HG02588 (cell line): Measurements from ENCODE around the gene SCYGR8.
"Not testable (repeated sequence)": the region's sequence is repeated elsewhere in the genome, so short reads cannot be mapped to it uniquely, and the experiment has no call there.

Experiments used
- ATAC-seq: cut with Tn5 transposase; IDR thresholded peaks from one replicate; pipeline ENCODE4 v1.9.1; 2021; ENCODE audit warnings: mild to moderate bottlenecking, moderate library complexity; ENCODE audit not compliant: unreplicated experiment

Gene SCYGR8, protein sequence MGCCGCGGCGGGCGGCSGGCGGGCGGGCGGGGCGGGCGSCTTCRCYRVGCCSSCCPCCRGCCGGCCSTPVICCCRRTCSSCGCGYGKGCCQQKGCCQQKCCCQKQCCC

DNA sequence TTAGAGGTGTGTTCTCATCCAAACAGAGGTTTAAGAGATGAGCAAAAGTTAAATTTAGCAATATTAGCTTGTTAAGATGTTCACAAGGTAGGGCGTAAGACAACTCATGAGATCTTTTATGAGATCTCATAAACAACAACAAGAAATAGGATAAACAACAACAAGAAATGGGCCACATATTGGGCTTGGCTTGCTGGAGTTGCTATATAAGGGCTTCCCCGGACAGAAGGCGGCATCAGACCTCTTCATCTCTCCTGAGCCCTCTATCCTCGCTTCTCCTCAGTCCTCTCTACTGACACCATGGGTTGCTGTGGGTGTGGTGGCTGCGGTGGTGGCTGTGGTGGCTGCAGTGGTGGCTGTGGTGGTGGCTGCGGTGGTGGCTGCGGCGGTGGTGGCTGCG lies at the start of gene SCYGR8:
Gene SCYGR8, plus strand, starts transcription at position 301 of the 400 bp plus-strand sequence. Its CDS starts 0 bp downstream, at position 301.
- no peak for ATAC-seq

DNA sequence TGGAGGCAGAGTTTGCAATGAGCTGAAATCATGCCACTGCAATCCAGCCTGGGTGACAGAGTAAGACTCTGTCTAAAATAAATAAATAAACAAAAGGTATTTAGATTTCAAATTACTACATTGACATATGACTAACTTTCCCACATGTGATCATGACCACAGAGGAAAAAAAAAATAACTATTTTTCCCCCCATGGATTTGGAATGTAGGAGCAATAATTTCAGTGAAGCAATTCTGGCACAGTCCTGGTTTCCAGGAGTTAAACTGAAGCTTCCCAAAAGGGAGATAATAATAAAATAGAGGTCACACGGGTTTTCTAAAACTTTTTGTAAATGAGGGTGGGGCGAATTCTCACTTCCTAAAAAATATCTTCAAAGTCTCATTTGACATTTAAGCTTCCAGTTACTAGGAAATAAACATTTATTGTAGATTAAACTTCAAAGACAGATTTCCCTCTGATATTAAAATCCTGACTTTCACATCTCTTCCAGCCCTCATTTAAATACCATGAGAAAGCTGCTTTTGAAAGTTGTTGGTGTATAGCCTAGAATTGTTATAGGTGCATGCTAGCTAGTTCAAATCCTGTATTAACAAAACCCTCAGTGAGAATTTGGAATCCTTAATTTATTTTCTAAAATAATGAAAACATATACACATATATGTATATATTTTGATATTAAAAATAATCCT lies 48.6 kb upstream of the SCYGR8 start:
- ATAC-seq, result no peak

DNA sequence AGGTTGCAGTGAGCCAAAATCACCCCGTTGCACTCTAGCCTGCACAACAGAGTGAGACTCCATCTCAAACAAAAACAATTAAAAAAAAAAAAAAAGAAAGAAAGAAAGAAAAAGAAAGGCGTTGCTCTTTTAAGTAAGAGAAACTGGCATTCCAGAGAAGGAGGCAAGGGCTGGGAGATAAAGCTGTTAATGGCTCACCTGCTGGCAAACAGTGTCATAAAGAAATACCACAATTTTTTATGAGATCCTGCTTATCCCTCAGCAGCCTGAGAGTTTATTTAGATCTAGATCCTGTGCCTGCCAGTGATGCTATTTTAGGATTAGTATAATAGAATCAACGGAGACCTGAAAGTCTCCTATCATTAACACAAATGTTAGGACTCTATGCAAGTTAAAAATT lies 44.1 kb upstream of the SCYGR8 start:
- no peak for ATAC-seq

DNA sequence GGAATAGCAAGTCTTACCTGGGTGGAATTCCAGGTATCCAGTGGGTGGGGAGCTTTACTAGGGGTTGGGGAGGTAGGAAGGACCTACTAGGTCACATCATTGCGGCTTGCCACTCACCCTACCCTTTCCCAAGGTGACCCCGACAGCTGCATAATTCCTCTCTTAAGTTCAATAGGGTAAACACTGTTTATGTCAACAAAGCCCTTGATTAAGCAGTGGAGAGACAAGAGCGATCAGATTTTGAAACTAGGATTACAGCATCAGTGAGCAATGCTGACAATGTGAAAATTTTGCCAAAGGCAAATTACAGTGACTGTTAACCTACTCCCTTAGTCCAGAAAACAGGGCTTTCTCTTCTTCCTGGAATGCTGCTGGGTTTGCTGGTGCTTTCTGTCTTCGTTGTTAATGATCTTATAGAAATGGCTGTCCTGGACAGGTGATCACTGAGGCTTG lies 42.4 kb upstream of the SCYGR8 start:
- ATAC-seq, result no peak

DNA sequence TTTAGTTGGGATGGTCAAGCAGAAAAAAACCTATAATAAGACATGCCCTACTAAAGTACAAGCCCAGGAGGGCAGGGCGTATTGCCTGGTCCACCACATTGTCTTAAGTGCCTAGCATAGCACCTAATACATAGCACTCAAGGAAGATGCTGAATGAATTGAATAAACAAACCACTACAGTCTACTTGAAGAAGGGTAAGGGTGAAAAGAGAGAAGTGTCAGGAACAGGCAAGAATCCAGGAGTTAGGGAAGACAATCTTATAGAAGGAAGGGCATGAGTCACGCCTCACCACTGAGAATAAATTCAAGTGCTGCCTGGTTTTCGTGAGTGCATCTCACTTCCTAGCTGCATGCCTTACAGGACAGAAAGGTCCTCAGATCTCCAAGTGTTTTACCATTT lies 41.7 kb upstream of the SCYGR8 start:
- ATAC-seq, result no peak

DNA sequence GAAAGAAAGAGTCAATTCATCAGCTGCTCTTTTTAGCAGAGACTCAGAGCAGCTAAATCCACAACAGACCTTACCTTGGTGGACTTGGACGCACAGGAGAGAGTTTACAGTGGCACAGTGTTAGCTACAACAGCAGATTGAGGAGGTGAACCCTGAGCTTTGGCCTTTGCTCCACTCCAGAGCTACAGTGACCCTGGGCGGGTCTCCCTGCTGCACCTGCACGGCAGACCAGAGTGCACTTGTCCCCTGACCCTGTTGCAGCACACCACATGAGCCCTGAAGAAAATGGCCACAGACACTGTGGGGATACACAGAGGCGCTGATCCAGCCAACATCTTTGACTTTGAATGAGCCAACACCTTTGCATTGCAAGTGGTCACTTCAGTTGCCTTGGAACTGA lies 38.8 kb upstream of the SCYGR8 start:
- no peak for ATAC-seq

DNA sequence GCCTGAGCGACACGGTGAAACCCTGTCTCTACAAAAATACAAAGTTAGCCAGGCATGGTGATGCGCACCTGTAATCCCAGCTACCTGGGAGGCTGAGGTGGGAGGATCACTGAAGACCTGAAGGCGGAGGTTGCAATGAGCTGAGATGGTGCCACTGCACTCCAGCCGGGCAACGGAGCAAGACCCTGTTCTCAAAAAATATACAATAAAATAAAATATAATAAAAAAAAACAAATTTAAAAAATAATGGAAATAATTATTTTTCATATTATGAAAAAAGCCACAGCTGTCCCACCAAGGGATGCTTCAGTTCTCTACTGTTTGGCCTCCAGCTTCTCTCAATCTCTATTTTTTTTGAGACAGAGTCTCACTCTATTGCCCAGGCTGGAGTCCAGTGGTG lies 38.3 kb upstream of the SCYGR8 start:
- no peak for ATAC-seq

DNA sequence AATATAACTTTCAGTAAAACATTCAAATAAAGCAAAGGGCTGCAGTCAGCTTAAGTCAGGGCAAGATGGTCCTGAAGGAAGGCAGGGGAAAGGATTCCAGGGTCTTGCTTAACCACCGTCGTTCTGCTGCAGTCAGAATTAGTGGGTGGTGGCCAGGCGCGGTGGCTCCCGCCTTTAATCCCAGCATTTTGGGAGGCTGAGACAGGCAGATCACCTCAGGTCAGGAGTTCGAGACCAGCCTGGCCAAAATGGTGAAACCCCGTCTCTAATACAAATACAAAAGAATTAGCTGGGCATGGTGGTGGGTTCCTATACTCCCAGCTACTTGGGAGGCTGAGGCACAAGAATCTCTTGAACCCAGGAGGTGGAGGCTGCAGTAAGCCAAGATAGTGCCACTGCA lies 34.7 kb upstream of the SCYGR8 start:
- ATAC-seq, result no peak

DNA sequence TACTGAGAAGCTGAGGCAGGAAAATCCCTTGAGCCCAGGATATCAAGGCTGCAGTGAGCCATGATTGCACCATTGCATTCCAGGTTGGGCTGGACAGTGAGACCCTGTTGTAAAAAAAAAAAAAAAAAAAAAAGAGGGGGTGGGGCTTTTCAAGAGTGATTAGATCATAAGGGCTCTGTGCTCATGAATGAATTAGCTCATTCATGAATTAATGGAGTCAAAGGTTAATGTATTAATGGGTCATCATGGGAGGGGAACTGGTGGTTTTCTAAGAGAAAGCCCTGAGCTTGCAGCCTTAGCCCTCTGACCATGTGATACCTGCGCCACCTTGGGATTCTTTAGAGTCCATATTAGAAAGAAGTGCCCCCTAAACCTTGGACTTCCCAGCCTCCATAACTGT lies 32.4 kb upstream of the SCYGR8 start:
- ATAC-seq, result no peak

DNA sequence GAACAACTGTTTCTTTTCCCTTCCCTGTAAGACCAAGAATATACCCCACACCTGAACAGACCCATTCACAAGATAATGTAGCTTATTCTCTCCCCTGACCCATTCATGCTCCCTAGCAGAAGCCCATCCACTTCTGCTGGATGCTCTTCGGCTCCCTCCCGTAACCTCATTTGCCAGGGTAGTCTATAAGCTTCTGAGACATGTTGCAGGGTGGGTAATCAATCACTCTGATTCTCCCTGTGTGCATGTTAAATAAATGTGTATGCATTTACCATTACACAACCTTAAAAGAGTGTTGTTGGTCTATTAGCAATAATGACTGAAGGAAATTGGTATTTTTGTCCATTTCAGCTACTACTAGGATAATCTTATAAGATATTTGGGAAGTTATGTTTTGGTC lies 29.2 kb upstream of the SCYGR8 start:
- ATAC-seq, result no peak

DNA sequence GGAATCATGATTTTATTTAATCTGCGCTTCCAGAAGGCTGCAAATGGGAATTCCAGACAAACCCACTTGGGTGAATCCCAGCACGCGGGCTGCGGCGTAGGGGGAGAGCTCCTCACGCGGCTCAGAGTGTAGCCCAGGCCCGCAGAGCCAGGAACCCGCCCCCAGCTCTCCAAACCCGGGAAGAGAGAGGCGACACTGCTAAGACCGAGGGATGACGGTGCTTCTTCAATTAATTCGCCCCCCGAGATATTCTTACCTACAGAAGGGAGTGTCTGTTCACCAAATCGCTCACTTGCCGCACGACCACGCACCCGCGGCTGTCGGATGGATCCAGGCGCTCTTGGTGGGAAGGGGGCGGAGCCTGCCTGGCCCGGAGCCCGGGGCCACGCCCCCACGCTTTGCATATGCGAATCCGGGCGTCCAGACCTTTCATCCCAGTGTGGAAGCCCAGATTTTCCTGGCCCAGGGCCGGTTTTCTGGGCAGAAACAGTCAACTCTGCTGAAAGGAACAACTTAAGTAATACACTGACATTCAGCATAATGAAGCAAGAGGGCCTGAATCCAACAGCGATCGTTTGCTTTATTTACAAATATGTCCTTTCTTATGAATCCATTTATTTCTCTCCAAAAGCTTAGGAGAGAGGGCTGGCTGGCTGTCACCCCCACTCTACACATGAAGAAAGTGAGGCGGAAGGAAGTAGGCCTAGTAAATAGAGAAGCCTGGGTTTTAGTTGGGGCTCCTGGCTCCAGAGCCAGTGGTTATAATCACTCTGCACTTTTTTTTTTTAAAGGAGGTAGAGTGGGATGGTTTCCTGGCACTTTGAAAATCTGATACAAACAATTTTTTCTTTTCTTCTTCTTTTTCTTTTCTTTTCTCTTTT lies 27.8 kb upstream of the SCYGR8 start, which contains the start of gene SLC19A3:
Gene SLC19A3, minus strand, starts transcription at position 342 of the 881 bp plus-strand sequence. CDS start 15,710 bp downstream, outside the sequence.
- no peak for ATAC-seq

DNA sequence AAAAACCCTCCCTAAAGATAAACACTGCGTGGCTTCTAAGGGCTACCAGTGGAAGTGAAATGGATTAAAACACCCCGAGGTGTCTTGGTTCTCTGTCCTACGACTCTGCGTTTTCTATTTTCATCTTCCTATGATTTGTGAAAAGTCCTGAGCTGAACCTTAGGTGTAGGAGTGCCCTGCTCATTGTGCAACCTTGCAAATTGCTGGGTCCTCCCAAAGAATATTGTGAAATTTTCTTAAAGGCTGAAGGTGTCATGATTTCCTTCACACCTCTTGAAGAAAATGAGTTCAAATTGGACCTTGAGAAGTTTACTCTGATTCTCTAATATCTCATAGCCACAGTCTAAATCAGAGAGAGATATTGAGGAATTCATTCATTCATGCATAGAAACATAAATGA lies 26.1 kb upstream of the SCYGR8 start:
- no peak for ATAC-seq

DNA sequence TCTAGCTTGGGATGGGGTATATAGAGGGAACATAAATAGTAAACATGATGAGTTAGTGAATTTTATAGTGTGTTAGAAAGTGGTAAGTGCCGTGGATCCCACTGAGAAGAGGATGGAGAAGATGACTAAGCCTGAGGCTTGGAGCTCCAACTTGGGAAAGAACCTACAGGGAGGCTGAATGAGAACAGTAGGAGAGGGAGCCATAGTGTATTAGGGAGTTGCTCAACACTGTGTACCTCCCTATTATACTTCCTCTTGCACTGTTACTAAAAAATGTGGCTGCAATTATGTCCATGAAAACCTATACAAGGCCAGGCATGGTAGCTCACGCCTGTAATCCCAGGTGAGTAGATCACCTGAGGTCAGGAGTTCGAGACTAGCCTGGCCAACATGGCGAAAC lies 25.0 kb upstream of the SCYGR8 start:
- no peak for ATAC-seq

DNA sequence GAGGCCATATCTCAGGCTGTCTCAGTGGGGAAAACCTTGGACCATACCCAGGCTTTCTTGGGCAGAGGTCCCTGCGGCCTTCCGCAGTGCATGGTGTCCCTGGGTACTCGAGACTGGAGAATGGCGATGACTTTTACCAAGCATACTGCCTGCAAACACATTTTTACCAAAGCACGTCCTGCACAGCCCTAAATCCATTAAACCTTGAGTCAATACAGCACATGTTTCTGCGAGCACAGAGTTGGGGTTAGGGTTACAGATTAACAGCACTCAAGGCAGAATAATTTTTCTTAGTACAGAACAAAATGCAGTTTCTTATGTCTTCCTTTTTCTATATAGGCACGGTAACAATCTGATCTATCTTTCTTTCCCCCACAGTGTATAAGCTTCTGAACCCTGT lies 22.9 kb upstream of the SCYGR8 start:
- ATAC-seq, result not testable (repeated sequence)

DNA sequence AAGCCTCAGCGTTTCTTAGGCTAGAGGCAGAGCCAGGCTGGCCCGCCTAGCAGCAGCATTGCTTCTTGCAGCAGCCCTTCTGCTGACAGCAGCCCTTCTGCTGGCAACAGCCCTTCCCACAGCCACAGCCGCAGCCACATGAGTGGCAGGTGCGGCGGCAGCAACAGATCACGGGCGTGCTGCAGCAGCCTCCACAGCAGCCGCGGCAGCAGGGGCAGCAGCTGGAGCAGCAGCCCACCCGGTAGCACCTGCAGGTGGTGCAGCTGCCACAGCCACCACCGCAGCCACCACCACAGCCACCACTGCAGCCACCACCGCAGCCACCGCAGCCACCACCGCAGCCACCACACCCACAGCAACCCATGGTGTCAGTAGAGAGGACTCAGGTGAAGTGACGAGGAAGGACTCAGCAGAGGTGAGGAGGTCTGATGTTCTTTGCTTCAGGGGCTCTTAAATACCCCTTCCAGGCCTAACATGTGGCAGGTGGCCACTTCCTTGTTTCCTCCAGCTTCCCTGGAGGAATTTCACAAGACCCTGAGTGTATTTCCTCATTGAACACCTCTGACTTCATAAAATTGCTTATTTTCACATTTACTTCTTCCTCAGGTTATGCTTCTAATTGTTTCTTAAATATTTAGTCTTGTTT lies 21.2 kb upstream of the SCYGR8 start, which contains the start of gene SCYGR6:
Gene SCYGR6, minus strand, starts transcription at position 364 of the 646 bp plus-strand sequence. Its CDS starts 0 bp downstream, at position 364.
- ATAC-seq, result no peak

DNA sequence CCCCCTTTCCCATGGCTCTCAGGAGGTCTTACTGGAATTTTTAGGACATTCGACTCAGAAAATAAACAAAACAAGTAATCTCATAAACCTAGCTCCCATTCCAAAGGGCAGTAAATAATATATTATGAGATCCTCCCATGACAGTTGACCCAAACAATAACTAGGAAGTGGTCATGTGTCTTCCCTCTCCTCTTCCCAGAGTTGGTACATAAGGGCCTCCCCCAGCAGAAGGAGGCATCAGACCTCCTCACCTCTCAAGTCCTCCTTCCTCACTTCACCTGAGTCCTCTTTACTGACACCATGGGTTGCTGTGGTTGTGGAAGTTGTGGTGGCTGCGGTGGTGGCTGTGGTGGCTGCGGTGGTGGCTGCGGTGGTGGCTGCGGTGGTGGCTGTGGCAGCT lies 17.7 kb upstream of the SCYGR8 start, which contains the start of gene SCYGR7:
Gene SCYGR7, plus strand, starts transcription at position 301 of the 400 bp plus-strand sequence. Its CDS starts 0 bp downstream, at position 301.
- ATAC-seq, result no peak

DNA sequence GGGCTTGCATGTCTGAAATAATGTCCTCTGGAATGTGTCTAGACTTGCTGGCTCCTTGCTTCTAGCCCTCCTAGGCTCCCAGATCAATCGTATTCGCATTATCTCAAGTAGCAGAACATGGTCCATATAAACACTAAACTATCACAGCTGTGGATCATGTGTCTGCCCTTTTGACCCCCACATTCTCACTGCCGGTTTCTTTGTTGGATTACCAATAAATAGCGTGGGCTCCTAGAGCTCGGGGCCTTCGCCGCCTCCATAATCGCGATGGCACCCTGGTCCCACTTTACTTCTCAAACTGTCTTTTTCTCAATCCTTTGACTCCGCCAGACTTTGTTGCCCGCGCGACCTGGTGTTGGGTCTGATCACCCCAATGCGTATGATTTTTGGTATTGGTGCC lies 6.3 kb upstream of the SCYGR8 start:
- no peak for ATAC-seq

DNA sequence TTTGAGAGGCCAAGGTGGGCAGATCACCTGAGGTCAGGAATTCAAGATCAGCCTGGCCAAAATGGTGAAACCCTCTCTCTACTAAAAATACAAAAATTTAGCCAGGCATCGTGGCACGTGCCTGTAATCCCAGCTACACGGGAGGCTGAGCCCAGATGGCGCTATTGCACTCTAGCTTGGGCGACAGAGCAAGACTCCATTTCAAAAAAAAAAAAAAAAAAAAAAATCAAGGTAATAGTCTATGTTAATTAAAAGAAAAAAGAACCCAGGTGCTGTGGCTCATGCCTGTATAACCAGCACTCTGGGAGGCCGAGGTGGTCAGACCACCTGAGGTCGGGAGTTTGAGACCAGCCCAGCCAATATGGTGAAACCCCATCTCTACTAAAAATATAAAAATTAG lies 5.0 kb upstream of the SCYGR8 start:
- not testable (repeated sequence) for ATAC-seq

DNA sequence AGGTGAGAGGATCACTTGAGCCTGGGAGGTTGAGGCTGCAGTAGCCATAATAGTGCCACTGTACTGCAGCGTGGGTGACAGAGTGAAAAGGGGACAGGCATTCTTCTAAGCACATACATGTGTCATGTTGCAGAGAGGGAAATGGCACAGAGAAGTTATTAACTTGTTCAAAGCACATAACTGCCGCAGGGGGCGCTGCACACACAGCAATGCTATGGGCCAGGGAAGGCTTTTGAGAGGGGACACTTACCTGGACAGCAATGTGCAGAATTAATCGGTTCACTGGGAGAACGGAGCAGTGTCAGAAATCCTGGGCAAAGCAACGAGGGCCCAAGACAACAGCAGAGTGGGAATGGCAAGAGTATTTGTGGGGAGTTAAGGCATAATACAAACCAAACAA lies 2.4 kb downstream of the SCYGR8 start:
- no peak for ATAC-seq

DNA sequence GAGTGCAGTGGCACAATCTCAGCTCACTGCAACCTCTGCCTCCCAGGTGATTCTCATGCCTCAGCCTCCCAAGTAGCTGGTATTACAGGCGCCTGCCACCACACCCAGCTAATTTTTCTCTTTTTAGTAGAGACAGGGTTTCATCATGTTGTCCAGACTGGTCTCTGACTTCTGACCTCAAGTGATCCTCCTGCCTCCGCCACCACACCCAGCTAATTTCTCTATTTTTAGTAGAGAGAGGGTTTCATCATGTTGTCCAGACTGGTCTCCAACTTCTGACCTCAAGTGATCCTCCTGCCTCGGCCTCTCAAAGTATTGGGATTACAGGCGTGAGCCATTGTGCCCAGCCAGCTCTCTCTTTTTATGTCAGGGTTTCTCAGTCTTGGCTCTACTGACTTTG lies 10.6 kb downstream of the SCYGR8 start:
- ATAC-seq, result not testable (repeated sequence)
